Activated CD8-positive, alpha-beta memory T cell treated with anti-CD3 and anti-CD28 coated beads for 48 hours (primary cell): ENCODE data around the gene SLC13A2.

ENCODE experiments used
- DNase-seq, 3 experiments: peaks; one replicate each; pipeline ENCODE4 v3.0.0-alpha.2; 2020; ENCODE audit warnings: low read depth in 2 of 3, low spot score in 2 of 3

SLC13A2 gene

GRCh38 chr17:28470914-28471366, 2.5 kb upstream of the SLC13A2 start:
- no peak for DNase-seq

GRCh38 chr17:28471531-28472342, 1.7 kb upstream of the SLC13A2 start:
- no peak for DNase-seq

GRCh38 chr17:28472871-28473497, 460 bp upstream of the SLC13A2 start:
- no peak for DNase-seq

GRCh38 chr17:28474111-28474531, 677 bp downstream of the SLC13A2 start:
- no peak for DNase-seq

GRCh38 chr17:28475151-28475900, 1.9 kb downstream of the SLC13A2 start:
- no peak for DNase-seq

- DNase-seq: no peak
Observed at GRCh38 chr17:28476076-28476865, 2.8 kb downstream of the SLC13A2 start.

- DNase-seq: no peak
Observed at GRCh38 chr17:28477928-28478327, 4.5 kb downstream of the SLC13A2 start.

GRCh38 chr17:28478712-28479615, 5.5 kb downstream of the SLC13A2 start:
- no peak for DNase-seq

- DNase-seq: no peak
Observed at GRCh38 chr17:28480278-28480677, 6.8 kb downstream of the SLC13A2 start.

- DNase-seq: no peak
Observed at GRCh38 chr17:28480799-28481571, 7.5 kb downstream of the SLC13A2 start.

GRCh38 chr17:28482551-28483199, 9.2 kb downstream of the SLC13A2 start:
- DNase-seq: no peak

GRCh38 chr17:28484296-28484695, 10.9 kb downstream of the SLC13A2 start:
- DNase-seq: no peak

- DNase-seq: no peak
Observed at GRCh38 chr17:28485049-28485448, 11.6 kb downstream of the SLC13A2 start.

- no peak for DNase-seq
Observed at GRCh38 chr17:28487881-28488532, 14.6 kb downstream of the SLC13A2 start.

GRCh38 chr17:28488533-28489276, 15.3 kb downstream of the SLC13A2 start:
- DNase-seq: no peak

- DNase-seq: no peak
Observed at GRCh38 chr17:28491286-28491685, 17.8 kb downstream of the SLC13A2 start.

- DNase-seq: no peak
Observed at GRCh38 chr17:28491860-28492259, 18.4 kb downstream of the SLC13A2 start.
